Karpas-422 (cell line): ENCODE data around the gene NOC2L. TPM values are rescaled to one million over a fixed set of nuclear protein-coding genes. Genes with fewer than 3 reads are reported as not detected.

Source experiments
- DNase-seq: peaks from one replicate; pipeline ENCODE4 v3.0.0-alpha.2; 2015
- H2AFZ ChIP-seq: fragments of 200-600 bp; sonication (generic); 2 replicates; pipeline ENCODE4 v1.6.1; 2014; ENCODE audit warnings: antibody characterized with exemption, low read length, mixed read lengths
- H3K27ac ChIP-seq: fragments of 200-600 bp; sonication (generic); 2 replicates; pipeline ENCODE4 v1.5.1; 2014; ENCODE audit warnings: mild to moderate bottlenecking, low read length, moderate library complexity
- H3K27me3 ChIP-seq: fragments of 200-600 bp; sonication (generic); 2 replicates; pipeline ENCODE4 v1.6.1; 2014; ENCODE audit warnings: low read length, mixed read lengths
- H3K36me3 ChIP-seq: fragments of 200-600 bp; sonication (generic); 2 replicates; pipeline ENCODE4 v1.6.1; 2014; ENCODE audit warnings: low read length, mixed read lengths; ENCODE audit not compliant: insufficient read depth
- H3K4me1 ChIP-seq: fragments of 200-600 bp; sonication (generic); 2 replicates; pipeline ENCODE4 v1.6.1; 2014; ENCODE audit warnings: mild to moderate bottlenecking, low read length, mixed read lengths
- H3K4me2 ChIP-seq: fragments of 200-600 bp; sonication (generic); 2 replicates; pipeline ENCODE4 v1.6.1; 2014; ENCODE audit warnings: low read length, low read depth, mild to moderate bottlenecking; ENCODE audit not compliant: poor library complexity, severe bottlenecking
- H3K4me3 ChIP-seq: fragments of 200-600 bp; sonication (generic); 2 replicates; pipeline ENCODE4 v1.5.1; 2014; ENCODE audit warnings: mild to moderate bottlenecking, antibody characterized with exemption, low read length, mixed read lengths
- H3K79me2 ChIP-seq: fragments of 200-600 bp; sonication (generic); 2 replicates; pipeline ENCODE4 v1.6.1; 2014; ENCODE audit warnings: mild to moderate bottlenecking, low read length, mixed read lengths
- H3K9ac ChIP-seq: fragments of 200-600 bp; sonication (generic); 2 replicates; pipeline ENCODE4 v1.6.0; 2014; ENCODE audit warnings: low read length
- H3K9me2 ChIP-seq: fragments of 200-600 bp; sonication (generic), shearing (Covaris generic); replicated peaks from 2 replicates; pipeline ENCODE4 v1.6.0; 2014; ENCODE audit warnings: mild to moderate bottlenecking, low read length, moderate library complexity; ENCODE audit not compliant: insufficient read depth
- H3K9me3 ChIP-seq: fragments of 300-700, 200-600 bp; sonication (generic); 2 replicates; pipeline ENCODE4 v1.6.1; 2014; ENCODE audit warnings: low read length, mixed read lengths
- H4K20me1 ChIP-seq: fragments of 200-600 bp; sonication (generic); 2 replicates; pipeline ENCODE4 v1.6.1; 2014; ENCODE audit warnings: mild to moderate bottlenecking, antibody characterized with exemption, low read length, low read depth; ENCODE audit not compliant: insufficient read depth
- total RNA-seq: library from RNA; depleted of rRNA; stranded (reverse); fragments of >200 nt; shearing (Covaris generic); gene quantifications from 2 replicates; pipeline ENCODE4 v1.2.3, GENCODE V29; 2014; ENCODE audit warnings: low replicate concordance

The NOC2L gene
- total RNA-seq, 1 experiment from 2014 or later, result 32.5 TPM

DNA sequence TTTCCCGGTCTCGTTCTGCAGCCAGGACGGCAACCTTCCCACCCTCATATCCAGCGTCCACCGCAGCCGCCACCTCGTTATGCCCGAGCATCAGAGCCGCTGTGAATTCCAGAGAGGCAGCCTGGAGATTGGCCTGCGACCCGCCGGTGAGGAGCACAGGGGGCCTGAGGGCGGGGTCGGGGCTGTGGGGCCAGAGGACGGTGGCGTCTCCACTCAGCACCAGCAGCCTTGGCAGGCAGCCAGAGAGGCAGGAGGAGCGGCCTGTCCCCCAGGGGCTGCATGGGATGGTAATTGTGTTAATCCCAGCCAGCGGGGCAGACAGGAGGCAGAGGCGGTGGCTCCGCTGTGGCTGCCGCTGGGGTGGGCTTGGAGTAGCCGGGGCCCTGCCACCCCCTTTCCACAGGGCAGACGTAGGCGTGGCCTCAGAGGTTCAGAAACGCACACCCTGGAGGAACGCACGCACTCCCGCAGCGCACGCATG lies 23.3 kb downstream of the NOC2L start:
- peak; percentile 69 for DNase-seq
- Histone ChIP-seq H3K27ac (no peak overlapping the region), H3K9ac (no peak overlapping the region), H3K4me1 (peaks cover 9% of the 10 kb centered on the region), H3K36me3 (no peaks in the 10 kb centered on the region), H3K27me3 (no peaks in the 10 kb centered on the region; the same call in 1 of the 2 replicates), H3K79me2 (no peaks in the 10 kb centered on the region), H3K9me3 (no peaks in the 10 kb centered on the region), H2AFZ (no peak overlapping the region), H3K4me3 (no peak overlapping the region), H4K20me1 (peaks cover 5% of the 10 kb centered on the region; the same call in 1 of the 2 replicates), H3K4me2 (no peak overlapping the region), H3K9me2 (no peaks in the 10 kb centered on the region)

- H3K27me3 ChIP-seq, result no peaks in the 10 kb centered on the region; the same call in 1 of the 2 replicates
- DNase-seq, result no peak
- no peaks in the 10 kb centered on the region for H3K79me2 ChIP-seq
- H3K27ac ChIP-seq, result no peak overlapping the region
- peaks cover 4% of the 10 kb centered on the region; the same call in 1 of the 2 replicates for H3K4me1 ChIP-seq
- H3K36me3 ChIP-seq, result no peaks in the 10 kb centered on the region
- no peak overlapping the region for H3K4me2 ChIP-seq
- H4K20me1 ChIP-seq, result no peaks in the 10 kb centered on the region
- no peak overlapping the region for H3K9ac ChIP-seq
- H3K9me2 ChIP-seq, result no peaks in the 10 kb centered on the region
- no peak overlapping the region for H2AFZ ChIP-seq
- no peaks in the 10 kb centered on the region for H3K9me3 ChIP-seq
- no peak overlapping the region for H3K4me3 ChIP-seq
Measured at GRCh38 chr1:934991-935750, 23.9 kb downstream of the NOC2L start.

GRCh38 chr1:933603-933940 lies 25.5 kb downstream of the NOC2L start:
- no peak overlapping the region for H3K4me2 ChIP-seq

DNA sequence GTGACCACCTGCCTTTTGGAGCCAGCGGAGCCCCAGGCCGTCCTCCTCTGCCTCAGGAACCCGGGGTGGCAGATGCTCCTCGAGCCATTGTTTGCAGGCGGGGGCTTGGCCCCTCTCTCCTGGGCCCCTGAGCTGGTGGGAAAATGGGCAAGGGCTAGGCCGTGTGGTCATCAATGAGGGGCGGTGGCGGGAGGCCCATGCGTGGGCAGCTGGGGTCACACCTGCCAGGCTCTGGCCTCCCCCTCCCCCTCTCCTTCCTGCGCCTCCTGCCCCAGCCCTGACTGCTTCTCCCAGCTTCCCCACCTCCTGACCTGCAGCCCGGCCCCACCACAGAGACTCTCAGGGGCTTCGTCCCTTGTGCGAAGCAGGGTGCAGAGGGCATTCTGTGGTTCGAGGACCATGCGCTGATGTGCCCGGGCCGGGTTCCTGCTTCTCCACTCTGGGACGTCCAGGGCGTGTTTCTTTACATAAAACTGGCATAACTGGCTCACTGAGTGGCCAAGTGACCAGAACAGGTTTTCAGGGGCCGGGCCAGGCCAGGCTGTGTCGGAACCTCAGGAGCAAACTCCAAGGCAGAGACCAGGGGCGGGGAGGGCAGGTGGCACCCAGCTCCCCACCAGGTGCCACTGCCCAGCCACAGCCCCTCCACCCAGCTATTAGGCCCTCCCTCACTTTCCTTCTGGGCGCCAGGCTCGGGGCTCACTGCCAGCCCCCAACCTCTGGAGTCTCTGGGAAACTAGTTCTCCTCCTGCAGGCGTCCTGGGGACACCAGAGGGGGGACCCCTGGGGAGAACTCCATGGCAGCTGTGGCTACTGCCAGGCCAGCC lies 26.1 kb downstream of the NOC2L start:
- no peak overlapping the region for H2AFZ ChIP-seq
- H3K9ac ChIP-seq, result no peak overlapping the region
- H3K4me3 ChIP-seq, result no peak overlapping the region
- H3K79me2 ChIP-seq, result no peaks in the 10 kb centered on the region
- no peak overlapping the region for H3K27ac ChIP-seq
- no peaks in the 10 kb centered on the region for H4K20me1 ChIP-seq
- no peaks in the 10 kb centered on the region for H3K9me2 ChIP-seq
- no peak overlapping the region for H3K4me2 ChIP-seq
- no peaks in the 10 kb centered on the region for H3K9me3 ChIP-seq
- H3K27me3 ChIP-seq, result no peaks in the 10 kb centered on the region
- H3K36me3 ChIP-seq, result no peaks in the 10 kb centered on the region
- H3K4me1 ChIP-seq, result no peaks in the 10 kb centered on the region
- no peak for DNase-seq

More at GRCh38 chr1:933603-933940, 25.5 kb downstream of the NOC2L start:
- Histone ChIP-seq H3K4me3 (no peak overlapping the region), H3K9me3 (no peaks in the 10 kb centered on the region), H3K27ac (no peak overlapping the region), H4K20me1 (no peaks in the 10 kb centered on the region), H3K9ac (no peak overlapping the region), H3K4me1 (no peaks in the 10 kb centered on the region), H3K36me3 (no peaks in the 10 kb centered on the region), H2AFZ (no peak overlapping the region), H3K79me2 (no peaks in the 10 kb centered on the region), H3K27me3 (no peaks in the 10 kb centered on the region), H3K9me2 (no peaks in the 10 kb centered on the region)
- no peak for DNase-seq

- no peaks in the 10 kb centered on the region for H3K4me1 ChIP-seq
- H3K4me2 ChIP-seq, result no peak overlapping the region
- H3K79me2 ChIP-seq, result no peaks in the 10 kb centered on the region
- no peak for DNase-seq
- no peaks in the 10 kb centered on the region for H3K27me3 ChIP-seq
- no peaks in the 10 kb centered on the region for H3K9me2 ChIP-seq
- H4K20me1 ChIP-seq, result no peaks in the 10 kb centered on the region
- H3K4me3 ChIP-seq, result no peak overlapping the region
- H3K9me3 ChIP-seq, result no peaks in the 10 kb centered on the region
- no peak overlapping the region for H2AFZ ChIP-seq
- H3K36me3 ChIP-seq, result no peaks in the 10 kb centered on the region
- no peak overlapping the region for H3K9ac ChIP-seq
- no peak overlapping the region for H3K27ac ChIP-seq
Measured at GRCh38 chr1:932173-932510, 26.9 kb downstream of the NOC2L start.

- Histone ChIP-seq H3K27ac (no peak overlapping the region), H3K4me2 (no peak overlapping the region), H3K36me3 (no peaks in the 10 kb centered on the region), H3K27me3 (no peaks in the 10 kb centered on the region), H4K20me1 (no peaks in the 10 kb centered on the region), H3K9me2 (no peaks in the 10 kb centered on the region), H3K4me1 (no peaks in the 10 kb centered on the region), H3K79me2 (no peaks in the 10 kb centered on the region), H3K9me3 (no peaks in the 10 kb centered on the region), H3K9ac (no peak overlapping the region), H2AFZ (no peak overlapping the region), H3K4me3 (no peak overlapping the region)
- no peak for DNase-seq
Measured at GRCh38 chr1:931380-932172, 27.5 kb downstream of the NOC2L start.

DNA sequence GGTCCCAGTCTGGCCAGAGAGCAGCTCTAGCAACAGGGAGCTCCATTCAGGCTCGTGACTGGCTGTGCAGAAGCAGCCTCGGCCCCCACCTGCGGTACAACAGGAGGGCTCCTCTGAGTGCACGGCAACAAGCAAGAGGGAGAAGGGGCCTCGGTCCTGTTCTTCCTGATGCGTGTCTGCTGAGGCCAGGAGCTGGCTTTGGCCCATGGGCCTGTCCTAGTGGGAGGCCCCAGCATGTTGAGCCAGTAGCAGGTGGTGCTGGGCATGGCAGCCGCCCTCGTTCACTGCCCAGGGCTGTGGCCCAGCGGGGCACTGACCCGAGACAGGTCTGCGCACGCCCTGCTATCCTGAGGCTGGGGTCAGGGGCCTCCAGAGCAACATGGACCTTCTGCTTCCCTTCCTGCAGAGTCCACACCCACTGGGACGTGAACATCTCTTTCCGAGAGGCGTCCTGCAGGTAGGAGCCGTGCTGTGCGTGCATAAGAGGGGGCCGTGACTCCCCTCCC lies 28.4 kb downstream of the NOC2L start:
- no peaks in the 10 kb centered on the region for H3K9me2 ChIP-seq
- H2AFZ ChIP-seq, result no peak overlapping the region
- H3K9ac ChIP-seq, result no peak overlapping the region
- no peak overlapping the region for H3K4me2 ChIP-seq
- H3K27me3 ChIP-seq, result no peaks in the 10 kb centered on the region
- no peaks in the 10 kb centered on the region for H4K20me1 ChIP-seq
- no peaks in the 10 kb centered on the region for H3K4me1 ChIP-seq
- H3K79me2 ChIP-seq, result no peaks in the 10 kb centered on the region
- no peak overlapping the region for H3K27ac ChIP-seq
- no peak overlapping the region for H3K4me3 ChIP-seq
- H3K36me3 ChIP-seq, result no peaks in the 10 kb centered on the region
- DNase-seq, result no peak
- H3K9me3 ChIP-seq, result no peaks in the 10 kb centered on the region
